Kasumi-1 (cell line): ENCODE results near the gene CPLX1.

Experiments
- DNase-seq, 2 experiments: peaks; one replicate each; lab custom pipeline; 2025; lab: John Stamatoyannopoulos, UW

Gene CPLX1

DNA sequence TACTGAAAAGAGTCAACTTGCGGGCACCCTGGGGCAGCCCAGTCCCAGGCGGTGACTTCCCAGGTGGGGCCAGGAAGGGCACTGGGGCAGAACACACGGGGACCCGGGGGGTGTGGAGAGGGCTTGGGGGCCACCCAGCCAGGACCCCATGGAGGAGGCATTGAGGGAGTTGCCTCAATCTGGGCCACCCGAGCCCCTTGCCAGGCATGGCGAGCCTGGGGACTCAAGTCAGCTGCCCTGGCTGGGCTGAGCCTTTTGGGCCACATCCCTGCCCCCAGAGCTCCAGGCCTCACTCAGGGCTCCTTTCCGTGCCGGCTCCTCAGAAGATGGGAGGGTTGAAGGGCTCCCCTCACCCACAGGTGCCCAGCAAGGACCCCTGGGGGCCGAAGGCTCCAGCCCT lies 6.6 kb upstream of the CPLX1 start:
- no peak for DNase-seq

DNA sequence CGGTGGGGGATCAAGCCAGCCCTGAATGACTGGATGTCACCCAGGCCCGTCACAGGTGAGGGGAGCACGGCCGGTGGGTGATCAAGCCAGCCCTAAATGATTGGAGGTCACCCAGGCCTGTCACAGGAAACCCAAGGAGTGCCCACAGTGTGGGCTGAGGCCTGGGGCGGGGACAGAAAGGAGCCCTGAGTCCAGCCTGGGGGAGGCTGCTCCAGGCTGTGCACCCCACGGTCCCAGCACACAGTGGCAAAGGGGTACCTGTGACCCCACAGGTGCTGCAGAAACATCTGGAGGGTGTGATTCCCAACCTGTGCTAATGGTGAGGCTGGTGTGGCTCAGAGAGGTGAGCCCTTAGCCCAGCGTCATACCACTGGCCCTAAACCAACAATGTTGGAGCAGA lies 6.2 kb upstream of the CPLX1 start:
- no peak for DNase-seq

DNA sequence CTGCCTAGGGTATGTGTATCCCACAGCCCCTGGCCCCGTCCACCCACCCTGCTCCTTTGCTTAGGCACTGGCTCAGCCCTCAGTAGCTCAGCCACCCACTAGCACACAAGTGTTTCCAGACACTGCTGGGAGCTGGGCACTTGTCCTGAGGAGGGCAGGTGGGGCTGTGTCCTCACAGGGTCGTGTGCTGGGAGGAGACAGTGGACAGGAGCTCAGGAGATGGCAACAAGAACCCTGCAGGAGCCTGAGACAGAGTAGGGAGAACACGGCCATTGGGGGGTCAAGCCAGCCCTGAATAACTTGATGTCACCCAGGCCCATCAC lies 5.5 kb upstream of the CPLX1 start:
- DNase-seq, result no peak

DNA sequence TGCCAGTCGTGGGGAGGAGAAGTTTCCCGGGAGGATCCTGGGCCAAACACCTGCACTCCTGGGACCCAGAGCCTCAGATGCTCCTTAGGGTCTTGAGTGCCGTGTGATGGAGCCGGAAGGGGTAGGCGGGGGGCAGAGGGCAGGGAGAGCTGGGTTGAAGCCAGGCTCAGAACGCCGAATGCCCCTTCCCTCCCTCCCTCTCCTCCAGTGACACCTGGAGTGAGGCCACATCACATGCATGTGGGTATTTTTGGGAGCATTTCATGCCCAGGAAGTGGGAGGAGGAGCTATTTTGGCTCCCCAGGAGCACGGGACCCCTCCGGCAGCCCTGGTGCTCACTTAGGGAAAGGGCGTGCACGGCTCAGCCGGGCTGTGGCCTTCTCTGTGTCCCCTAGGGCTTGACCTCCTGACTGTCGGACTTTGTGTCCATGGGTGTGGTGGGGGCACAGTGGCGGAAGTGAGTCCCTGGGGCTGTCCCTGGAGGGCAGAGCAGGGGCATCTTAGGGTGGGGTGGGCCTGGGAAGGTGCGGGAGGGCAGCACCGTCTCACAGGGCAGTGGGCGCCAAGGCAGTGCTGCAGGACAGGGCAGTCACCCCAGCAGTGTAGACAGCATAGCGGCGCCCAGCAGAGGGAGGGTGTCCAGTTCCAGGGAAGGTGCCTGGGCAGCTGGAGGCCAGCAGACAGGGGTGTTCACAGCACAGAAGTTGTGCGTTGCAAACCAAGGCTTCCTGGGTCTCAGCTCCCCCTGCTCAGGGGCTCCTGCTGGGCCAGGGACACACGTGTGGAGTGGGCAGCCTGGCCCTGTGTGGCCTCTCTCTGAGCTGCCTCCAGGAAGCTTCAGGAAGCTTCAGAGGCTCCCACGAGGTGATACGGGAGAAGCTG lies 4.9 kb upstream of the CPLX1 start:
- DNase-seq, result no peak

DNA sequence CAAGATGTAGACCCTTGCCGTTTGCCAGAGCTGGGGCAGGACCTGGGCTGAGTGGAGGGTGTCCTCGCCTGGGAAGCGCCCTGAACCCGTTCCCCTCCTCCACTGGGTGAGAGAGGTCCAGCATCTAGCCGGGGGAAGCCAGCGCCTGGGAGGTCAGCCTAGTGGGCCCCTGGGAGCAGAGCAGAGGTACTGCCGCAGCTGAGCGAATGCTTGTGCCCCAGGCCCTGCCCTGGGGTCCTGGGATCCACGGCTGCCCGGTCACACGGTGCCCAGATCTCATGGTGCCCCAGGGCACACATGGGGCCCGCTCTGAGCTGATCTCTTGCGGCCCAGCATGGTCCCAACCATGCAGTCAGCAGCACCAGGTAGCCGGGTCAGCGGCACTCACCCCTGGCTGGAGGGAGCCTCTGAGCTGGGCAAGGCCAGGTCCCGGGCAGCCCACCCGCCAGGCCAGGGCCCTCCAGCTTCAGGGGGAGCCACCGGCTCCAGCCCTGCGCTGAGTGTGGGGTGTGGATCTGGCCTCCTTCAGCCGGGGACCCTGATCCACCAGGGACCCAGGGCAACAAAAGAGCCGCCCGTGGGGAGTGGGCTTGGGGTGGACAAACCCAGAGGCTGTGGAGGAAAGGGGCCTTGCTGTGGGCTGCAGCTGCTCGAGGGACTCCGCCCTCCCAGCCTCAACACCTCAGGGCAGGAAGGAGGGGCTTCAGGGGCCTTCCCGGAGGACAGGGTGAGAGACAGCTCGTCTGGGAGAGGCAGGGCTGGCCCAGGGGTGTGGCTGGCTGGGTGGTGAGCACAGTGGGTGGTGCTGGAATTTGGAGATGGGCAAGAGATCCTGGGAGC lies 4.1 kb upstream of the CPLX1 start:
- no peak for DNase-seq

DNA sequence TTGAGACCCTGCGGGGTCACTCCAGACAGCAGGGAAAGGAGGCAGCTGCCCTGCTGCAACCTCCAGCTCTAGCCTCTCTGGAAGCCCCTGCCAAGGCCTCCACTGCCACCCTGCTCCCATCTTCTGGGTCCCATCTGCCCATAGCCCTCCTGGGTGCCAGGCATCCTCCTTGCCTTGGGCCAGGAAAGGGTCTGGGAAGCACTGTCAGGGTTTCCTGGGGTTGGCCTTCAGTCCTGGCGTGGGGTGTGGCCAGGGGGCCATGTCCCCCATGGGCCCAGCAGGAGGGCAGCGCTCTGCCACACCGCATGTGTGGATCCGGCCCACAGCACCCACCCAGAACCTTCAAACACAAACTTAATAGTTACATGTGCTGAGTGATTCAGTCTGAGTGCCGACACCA lies 3.4 kb upstream of the CPLX1 start:
- DNase-seq, result no peak

DNA sequence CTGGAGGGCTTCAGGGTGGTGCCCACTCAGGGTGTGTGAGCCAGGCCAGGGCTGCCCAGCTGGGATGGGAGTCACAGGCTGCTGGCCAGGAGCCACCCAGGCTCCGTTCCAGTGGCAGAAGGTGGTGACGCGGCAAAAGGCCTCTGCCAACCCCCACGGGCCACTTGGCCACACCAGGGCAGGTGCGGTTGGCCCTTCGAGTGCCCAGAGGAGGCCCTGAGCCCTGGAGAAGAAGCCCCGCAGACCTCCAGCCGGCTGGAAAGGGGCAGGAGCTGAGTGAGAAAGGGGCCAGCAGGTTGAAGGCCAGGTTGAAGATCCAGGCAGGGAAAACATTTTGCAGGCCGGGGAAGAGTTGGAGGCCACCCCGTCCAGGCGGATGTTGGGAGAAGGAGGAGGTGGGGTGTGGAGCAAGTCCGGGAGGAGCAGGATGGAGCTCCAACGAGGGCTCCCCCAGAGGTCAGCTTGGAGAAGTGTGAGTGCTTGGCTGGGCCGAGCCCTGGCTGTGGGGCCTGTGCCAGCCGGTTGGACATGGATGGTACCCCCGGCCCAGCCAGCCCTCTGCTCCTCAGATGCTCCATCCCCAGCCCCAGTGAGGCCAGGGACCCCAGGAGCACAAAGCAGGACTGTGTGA lies 2.8 kb upstream of the CPLX1 start:
- no peak for DNase-seq

DNA sequence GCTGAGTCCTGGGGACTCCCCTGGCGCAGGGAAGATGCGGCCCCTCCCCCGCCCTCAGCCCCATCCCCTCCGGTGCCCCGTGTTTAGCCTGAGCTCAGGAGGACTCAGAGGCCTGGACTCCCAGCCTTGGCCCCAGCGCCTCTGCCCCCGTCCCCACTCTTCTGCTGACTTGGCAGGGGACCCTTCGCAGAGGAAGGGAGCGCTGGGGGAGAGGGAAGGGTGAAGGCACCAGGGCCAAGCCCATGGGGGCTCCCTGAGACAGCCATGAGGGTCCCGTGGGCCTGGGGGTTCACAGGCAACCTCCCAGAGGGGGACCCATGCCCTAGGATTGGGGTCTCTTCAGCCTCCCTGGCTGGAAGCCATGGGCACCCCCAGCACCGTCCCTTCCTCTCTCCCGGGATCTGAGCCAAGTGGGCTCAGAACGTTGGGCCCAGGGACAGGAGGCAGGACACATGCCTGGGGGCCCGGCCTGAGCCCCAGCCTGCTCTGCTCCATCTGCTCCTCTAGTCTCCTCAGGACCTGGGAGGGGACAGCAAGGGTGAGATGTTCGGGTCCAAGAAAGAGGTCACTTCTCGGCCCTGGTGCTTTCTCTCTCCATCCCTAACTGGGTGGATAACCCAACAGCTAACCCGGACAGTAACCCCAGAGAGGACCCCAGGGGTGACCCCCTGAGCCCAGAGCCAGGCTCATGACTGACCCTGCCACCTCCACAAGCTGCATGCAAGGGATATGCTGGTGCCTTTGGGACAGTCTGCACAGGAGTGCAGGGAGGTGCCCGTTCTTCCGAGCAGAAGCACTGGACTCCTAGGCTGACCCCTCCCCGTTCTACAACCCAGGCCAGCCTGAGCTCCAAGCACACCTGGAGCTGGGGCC lies 1.5 kb upstream of the CPLX1 start:
- no peak for DNase-seq

DNA sequence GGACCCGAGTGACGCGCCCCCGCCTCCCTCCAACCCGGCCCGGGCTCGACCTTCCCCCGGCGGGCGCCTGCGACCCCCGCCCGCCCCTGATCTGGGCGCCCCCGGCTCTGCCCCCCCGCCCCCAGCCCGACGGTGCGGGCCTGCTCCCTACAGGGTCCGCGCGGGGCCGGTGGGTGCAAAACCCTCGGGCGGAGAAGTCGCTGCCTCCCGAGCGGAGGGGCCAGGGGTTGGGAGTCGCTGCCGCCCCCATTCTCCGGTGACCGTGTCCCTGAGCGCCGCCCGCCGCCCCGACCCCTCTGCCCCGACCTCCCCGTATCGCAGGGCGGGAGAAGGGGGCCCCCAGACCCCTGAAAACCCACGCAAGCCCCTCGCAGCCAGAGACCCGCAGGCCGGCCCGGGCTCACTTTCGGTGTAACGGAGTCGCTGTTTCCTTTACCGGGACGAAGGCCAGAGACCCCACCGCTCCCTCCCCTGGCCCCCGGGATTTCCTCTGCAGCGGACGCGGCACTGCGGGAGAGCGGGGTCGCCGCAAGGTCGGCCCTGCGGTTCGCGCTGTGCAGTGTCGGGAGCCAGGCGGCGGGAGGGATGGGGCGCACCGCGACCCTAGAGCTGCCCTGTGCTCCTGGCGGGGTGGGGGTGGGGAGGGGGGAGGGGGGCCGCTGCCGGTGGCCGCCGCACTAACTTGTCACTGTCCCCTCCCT lies 729 bp upstream of the CPLX1 start:
- no peak for DNase-seq

DNA sequence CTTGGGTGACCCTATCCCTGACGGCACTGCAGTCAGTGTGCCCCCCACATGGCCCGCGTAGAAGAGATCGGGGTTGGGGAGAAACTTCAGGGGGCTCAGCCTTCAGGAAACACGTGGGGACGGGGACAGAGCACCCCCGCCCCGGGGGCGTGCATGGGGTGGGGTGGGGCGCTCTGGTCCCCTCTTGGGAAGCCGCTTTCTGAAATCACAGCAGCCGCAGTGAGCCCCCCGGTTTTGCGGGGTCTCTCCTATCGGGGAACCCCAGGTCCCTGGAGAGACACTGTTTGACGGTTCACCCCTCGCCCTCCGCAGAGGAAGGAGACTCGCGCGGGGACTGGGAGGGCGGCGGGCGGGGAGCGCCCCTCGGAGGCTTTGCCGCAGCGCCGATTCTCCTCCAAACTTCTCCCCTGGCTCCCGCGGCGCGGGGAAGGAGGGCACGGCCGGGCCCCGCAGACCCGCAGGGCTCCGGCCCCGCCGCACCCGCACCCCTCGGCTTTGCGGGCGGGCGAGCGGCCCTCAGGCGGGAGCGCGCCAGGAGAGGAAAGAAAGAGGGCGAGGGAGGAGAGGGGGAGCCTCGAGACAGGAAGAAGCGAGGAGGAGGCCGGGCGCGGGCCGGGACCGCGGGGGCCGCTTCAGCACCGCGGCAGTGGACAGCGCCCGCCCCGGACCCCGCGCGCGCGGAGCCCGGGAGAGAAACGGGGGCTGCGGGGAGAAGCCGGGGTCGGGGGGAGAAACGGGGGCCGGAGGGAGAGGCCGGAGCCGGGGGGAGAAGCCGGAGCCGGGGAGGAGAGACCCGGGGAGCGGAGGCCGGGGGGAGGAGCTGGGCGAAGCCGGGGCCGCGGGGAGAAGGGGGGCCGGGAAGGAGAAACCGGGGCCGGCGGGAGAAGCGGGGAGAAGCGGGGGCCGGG lies 612 bp downstream of the CPLX1 start:
- DNase-seq, result peak; percentile 6 to 9

DNA sequence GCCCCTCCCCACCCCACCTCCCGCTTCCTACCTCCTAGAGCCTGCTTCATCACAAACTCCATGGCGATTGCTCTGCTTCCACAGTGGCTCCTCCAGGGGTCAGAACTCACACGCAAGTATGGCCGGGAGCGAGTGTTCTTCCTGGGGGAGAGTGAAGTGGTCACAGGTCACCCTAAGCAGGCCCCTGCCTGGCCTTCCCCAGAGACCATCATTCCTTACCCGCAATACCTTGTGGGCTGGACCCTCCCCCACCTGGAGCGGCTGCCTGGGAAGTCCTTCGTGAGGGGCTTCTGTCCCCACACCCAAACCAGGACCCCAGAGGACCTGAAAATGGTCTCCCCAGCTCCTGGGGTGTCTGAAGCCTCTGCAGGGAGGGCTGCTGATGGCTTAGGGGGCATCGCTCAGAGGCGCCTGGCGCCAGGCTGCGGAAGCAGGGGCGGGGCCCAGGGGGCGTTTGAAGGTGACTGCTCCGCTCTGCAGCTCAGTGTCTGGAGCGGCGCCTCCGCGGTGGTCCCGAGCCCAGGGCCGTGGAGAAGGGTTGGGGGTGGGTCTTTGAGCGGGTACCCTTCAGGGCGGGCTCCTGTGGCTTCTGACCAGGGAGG lies 1.4 kb downstream of the CPLX1 start:
- no peak for DNase-seq

DNA sequence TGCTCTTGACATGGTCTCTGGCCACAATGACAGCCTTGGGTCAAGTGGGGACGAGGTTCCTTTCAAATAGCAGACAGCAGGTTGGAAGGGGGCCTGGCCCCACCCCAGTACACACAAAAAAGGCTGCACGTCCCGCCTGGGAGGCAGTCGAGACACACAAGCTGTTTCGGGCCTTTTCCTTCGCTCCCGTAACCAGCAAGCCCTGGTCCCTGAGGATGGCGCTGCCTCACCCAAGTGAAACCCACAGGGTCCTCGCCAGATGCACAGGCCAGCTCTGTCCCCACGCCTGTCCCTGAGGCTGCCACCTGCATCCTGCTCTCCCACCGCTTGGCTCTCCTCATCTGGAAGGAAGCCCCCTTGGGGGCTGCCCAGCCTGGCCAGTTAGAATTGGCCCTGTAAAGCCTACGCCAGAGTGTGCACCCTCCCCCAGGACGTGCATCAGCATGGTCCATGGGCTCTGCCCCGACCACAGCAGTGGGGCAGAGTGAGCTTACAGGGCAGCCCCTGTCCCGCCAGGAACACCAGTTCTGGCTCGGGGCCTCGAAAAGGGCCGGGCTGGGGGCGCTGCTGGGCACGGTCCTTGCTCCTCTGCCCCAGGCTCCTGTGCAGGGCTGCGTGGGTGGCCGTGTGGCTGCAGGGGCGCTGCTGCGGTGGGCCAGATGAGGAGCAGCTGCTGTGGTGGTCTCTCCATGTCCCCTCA lies 2.0 kb downstream of the CPLX1 start:
- no peak for DNase-seq

DNA sequence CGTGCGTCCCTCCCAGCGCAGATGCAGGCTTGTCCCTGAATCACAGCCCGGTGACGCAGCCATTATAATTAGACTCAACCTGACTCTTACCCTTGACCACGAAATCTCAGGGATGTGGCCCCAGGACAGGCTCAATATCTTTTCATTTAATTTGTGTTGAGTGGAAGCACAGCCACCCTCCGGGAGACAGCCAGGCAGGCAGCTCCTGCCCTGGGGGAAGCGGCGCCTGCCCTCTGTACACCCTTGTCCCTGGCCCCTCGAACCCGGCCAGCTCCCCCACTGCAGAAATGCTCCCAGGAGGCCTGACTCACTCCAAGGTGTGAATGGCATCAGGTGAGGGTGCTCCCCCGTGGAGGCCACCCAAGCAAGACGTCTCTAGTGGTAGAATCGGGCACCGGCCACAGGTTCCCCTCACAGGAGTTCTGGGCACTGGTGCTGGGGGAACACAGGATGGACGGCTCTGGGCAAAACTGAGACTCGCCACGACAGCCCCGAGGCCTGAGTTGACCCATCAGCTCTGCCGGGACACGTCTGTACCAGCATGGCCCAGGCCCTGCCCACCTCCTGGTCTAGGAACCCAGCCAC lies 2.7 kb downstream of the CPLX1 start:
- DNase-seq, result no peak

DNA sequence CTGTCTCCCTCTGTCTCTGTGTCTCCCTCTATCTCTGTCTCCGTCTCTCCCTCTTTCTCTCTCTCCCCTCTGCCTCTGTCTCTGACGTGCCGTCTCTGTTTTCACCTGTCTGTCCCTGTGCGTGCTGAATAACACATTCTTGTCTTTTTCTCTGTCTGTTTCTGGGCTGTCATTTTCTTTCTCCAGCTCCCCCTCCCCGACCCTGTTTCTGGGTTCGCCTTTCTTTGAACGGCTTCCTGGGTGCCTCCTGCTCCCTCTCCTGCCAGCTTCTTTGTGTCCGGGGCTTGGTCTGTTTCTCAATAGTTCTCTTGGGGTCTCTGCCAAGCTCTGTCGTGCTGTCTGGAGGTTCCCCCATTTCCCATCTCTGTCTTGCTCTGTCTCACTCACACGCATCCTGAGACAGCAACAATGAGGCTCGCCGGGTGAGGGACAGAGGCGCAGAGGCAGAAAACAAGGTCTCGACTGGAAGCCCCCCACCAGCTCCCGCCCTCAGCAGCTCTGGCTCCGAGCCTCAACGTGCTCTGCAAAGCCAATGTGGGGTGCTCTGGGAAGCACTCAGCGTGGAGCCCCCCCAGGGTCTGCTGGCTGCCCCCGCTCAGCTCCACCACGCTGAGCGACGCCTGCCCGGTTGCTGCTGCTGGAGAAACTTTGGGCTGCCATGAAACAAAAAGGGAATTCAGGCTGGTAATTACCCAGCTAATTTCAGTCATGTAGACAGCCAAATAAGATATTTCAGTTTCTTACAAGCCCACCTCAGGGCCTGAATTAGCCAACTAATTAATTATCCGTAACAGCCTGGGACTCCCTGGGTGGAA lies 3.4 kb downstream of the CPLX1 start:
- no peak for DNase-seq

DNA sequence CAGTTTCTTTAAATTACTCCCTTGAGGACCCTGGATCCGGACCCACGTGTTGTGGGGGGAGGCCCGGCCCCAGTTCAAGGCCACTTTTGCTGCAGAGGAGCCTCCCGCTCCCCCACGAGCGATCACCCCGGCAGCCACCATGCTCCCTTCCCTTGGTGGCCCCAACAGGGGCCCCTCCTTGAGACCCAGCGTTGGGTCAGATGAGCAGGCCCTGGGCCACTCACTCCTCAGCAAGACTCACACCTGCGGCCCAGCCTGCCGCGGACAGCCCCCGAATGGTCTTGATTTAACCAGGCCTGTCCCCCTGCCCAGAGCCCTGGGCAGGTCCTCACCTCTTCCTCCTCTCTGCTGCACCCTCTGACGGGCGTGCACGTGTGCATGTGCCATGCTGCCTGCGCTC lies 4.3 kb downstream of the CPLX1 start:
- no peak for DNase-seq

DNA sequence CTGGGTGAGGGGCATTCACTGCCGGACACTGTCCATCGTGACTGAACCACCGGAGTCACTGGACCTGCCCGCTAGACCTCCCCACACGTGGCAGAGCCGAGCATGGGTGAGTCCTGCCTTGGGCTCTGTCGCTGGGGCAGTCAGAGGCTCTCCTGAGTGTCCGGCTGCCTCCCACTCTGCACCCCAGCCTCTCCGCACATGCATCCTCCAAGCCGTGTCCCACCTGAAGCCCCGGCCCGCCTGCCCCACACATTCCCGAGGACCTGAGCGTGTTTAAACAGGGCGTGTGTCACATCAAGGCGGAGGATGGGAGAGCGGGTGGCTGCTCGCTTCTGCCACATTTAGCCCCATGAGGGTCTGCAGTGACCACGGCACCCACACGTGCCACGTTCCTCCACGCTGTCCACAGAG lies 4.7 kb downstream of the CPLX1 start:
- DNase-seq, result no peak

DNA sequence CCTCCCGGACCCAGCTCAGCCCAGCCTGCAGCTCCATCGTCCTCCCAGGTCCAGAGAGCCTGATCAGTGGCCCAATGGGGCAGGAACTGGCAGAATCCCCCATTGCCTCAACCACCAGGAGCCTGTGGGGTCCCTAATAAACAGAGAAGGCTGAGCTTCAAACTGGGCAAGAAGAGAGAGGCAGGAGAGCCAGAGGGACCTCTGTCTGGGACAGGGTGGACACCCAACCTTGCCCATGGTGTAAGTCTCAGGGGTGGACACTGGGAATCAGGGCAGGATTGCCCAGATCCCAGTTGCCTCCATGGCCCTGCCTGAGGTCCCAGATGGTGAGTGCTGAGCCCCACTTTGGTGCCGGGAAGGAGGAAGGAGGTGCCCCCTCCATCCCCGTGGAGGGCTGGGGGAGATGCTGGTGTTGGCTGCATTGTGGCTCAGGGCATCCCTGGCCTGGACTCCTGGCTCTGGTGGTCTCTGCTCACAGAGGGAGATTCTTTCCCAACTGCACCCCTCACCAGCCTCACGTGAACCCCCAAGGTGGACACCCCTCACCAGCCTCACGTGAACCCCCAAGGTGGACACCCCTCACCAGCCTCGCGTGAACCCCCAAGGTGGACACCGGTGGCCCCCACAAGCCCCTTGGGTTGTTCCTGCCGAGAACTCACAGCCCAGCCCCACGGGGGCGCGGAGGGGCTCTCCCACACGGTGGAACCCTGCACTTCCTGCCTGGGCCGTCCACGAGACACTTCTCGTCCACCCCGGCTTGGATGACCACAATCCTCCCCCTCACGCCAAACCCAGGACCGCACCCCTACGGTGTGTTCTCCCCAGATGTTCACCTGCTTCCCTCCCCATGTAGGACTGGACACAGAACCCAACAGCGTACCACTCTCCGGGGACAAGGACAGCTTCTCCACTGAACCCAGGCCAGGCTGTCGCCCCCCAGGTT lies 5.4 kb downstream of the CPLX1 start:
- DNase-seq, result no peak
